Endothelial cell of umbilical vein (primary cell): ENCODE data around the gene CTNND2. TPM values are rescaled to one million over a fixed set of nuclear protein-coding genes. Genes with fewer than 3 reads are reported as not detected.

Source experiments
- BruUV-seq: library from RNA; stranded (reverse); fragments of 400-500 nt; replicated peaks from 2 replicates; lab custom pipeline; 2021; lab: Mats Ljungman, UMichigan
- CTCF ChIA-PET: fragments of 300-600, 350-600 bp; sonication (Branson Sonifier 250); formaldehyde crosslinking; loops from one replicate; lab custom pipeline; 2021; ENCODE audit warnings: antibody characterized with exemption, inconsistent platforms; lab: Charles Lee
- POLR2A ChIA-PET: fragments of 300-600, 350-600 bp; sonication (Branson Sonifier 250); formaldehyde crosslinking; loops from one replicate; lab custom pipeline; 2021; ENCODE audit warnings: antibody characterized with exemption, inconsistent platforms; lab: Charles Lee
- DNase-seq: peaks from one replicate; pipeline ENCODE4 v3.0.0-alpha.2; 2011; ENCODE audit warnings: low read depth, low spot score
- FAIRE-seq: peaks from 2 replicates; lab custom pipeline; 2011; peaks lifted over from hg19 to GRCh38; lab: Jason Lieb, UNC
- H2AFZ ChIP-seq: 2 replicates; pipeline ENCODE4 v1.6.0; 2012; ENCODE audit warnings: low read depth, low read length, control low read depth, inconsistent platforms
- H3K27ac ChIP-seq: 2 replicates; pipeline ENCODE4 v1.5.1; 2011; ENCODE audit warnings: low read depth, mild to moderate bottlenecking, control low read depth, low read length, moderate library complexity; ENCODE audit not compliant: insufficient read depth
- H3K27me3 ChIP-seq, 2 experiments: 2 replicates each; pipeline versions ENCODE4 v1.6.0 to v1.6.1; 2011; ENCODE audit warnings: low read length in 2 of 2, mixed read lengths in 1 of 2; ENCODE audit not compliant: control insufficient read depth in 2 of 2, insufficient read depth in 2 of 2
- H3K36me3 ChIP-seq, 2 experiments: 2 replicates in 1 of 2; 3 replicates in 1 of 2; pipeline ENCODE4 v1.5.1; 2011; ENCODE audit warnings: low read length in 2 of 2, mild to moderate bottlenecking in 1 of 2, moderate library complexity in 1 of 2; ENCODE audit not compliant: control insufficient read depth in 2 of 2, insufficient read depth in 2 of 2; ENCODE audit errors: extremely low read depth in 1 of 2
- H3K4me1 ChIP-seq: 3 replicates; pipeline ENCODE4 v1.5.1; 2011; ENCODE audit warnings: mild to moderate bottlenecking, low read length; ENCODE audit not compliant: control insufficient read depth, insufficient read depth; ENCODE audit errors: extremely low read depth
- H3K4me2 ChIP-seq: 2 replicates; pipeline ENCODE4 v1.6.1; 2011; ENCODE audit warnings: low read length, control low read depth, mixed read lengths; ENCODE audit not compliant: insufficient read depth
- H3K4me3 ChIP-seq, 3 experiments: fragments of 200-600 bp in 1 of 3; sonication (generic), shearing (Covaris generic) in 1 of 3; replicated peaks in 1 of 3; 2 replicates each; pipeline ENCODE4 v1.5.1; 2011 to 2016; ENCODE audit warnings: control low read depth in 3 of 3, low read length in 3 of 3, mild to moderate bottlenecking in 2 of 3, inconsistent platforms in 1 of 3, low read depth in 1 of 3, moderate library complexity in 1 of 3; ENCODE audit not compliant: insufficient read depth in 1 of 3
- H3K79me2 ChIP-seq: 2 replicates; pipeline ENCODE4 v1.6.0; 2012; ENCODE audit warnings: low read length, inconsistent platforms; ENCODE audit not compliant: control insufficient read depth, insufficient read depth
- H3K9ac ChIP-seq: replicated peaks from 2 replicates; pipeline ENCODE3; 2011; ENCODE audit warnings: low read length, control low read depth; ENCODE audit not compliant: insufficient read depth; ENCODE audit errors: extremely low read depth
- H3K9me1 ChIP-seq: replicated peaks from 3 replicates; pipeline ENCODE4 v1.6.0; 2011; ENCODE audit warnings: mild to moderate bottlenecking, low read length; ENCODE audit not compliant: control insufficient read depth, insufficient read depth; ENCODE audit errors: extremely low read depth
- H3K9me3 ChIP-seq: replicated peaks from 2 replicates; pipeline ENCODE4 v1.5.1; 2012; ENCODE audit warnings: low read length, inconsistent platforms; ENCODE audit not compliant: control insufficient read depth, insufficient read depth
- H4K20me1 ChIP-seq: replicated peaks from 2 replicates; pipeline ENCODE3; 2011; ENCODE audit warnings: mild to moderate bottlenecking, low read length; ENCODE audit not compliant: control insufficient read depth, insufficient read depth; ENCODE audit errors: extremely low read depth
- CTCF ChIP-seq, 2 donors: IDR thresholded peaks; 1 replicate in 1 of 2; 2 replicates in 1 of 2; pipeline ENCODE4 v1.5.1; 2011; ENCODE audit warnings: low read length in 2 of 2, mild to moderate bottlenecking in 2 of 2, moderate library complexity in 2 of 2, control low read depth in 1 of 2, inconsistent platforms in 1 of 2, low read depth in 1 of 2; ENCODE audit not compliant: insufficient read depth in 1 of 2; ENCODE audit errors: extremely low read depth in 1 of 2
- EZH2 ChIP-seq: IDR thresholded peaks from 2 replicates; pipeline ENCODE4 v1.6.1; 2012; ENCODE audit warnings: borderline replicate concordance, low read depth, mild to moderate bottlenecking, moderate library complexity, low read length, inconsistent platforms; ENCODE audit not compliant: severe bottlenecking
- FOS ChIP-seq: IDR thresholded peaks from 2 replicates; pipeline ENCODE4 v1.6.1; 2011; ENCODE audit warnings: mild to moderate bottlenecking, low read length, moderate library complexity, borderline replicate concordance; ENCODE audit not compliant: insufficient read depth
- GATA2 ChIP-seq: IDR thresholded peaks from 2 replicates; pipeline ENCODE4 v1.7.0; 2011; ENCODE audit warnings: low read depth, mild to moderate bottlenecking, moderate library complexity, mixed read lengths, low read length; ENCODE audit not compliant: insufficient read length, insufficient read depth
- JUN ChIP-seq: IDR thresholded peaks from 2 replicates; pipeline ENCODE4 v1.6.1; 2011; ENCODE audit warnings: borderline replicate concordance, low read depth; ENCODE audit not compliant: insufficient read length, insufficient read depth
- MAX ChIP-seq: IDR thresholded peaks from 2 replicates; pipeline ENCODE4 v1.6.1; 2011; ENCODE audit not compliant: insufficient read depth, insufficient read length
- MYC ChIP-seq: IDR thresholded peaks from one replicate; pipeline ENCODE4 v1.6.1; 2011; ENCODE audit warnings: mild to moderate bottlenecking, low read depth, low read length
- POLR2A ChIP-seq: IDR thresholded peaks from 2 replicates; pipeline ENCODE4 v1.6.1; 2012; ENCODE audit warnings: low read depth, mild to moderate bottlenecking, control low read depth, low read length
- POLR2AphosphoS5 ChIP-seq: IDR thresholded peaks from 2 replicates; pipeline ENCODE4 v1.6.1; 2012; ENCODE audit warnings: low read depth, mild to moderate bottlenecking, control low read depth, low read length, moderate library complexity; ENCODE audit not compliant: insufficient read depth
- dilution Hi-C: fragments of 300-500 bp; cut with MboI; formaldehyde crosslinking; loops from one replicate; pipeline ENCODE4 v1.15.0; 2019; ENCODE audit warnings: low sequenced_read_pairs; ENCODE audit not compliant: extremely low pct_ligation_motif_present
- intact Hi-C: fragments of 100-400 bp; cut with micrococcal nuclease; formaldehyde crosslinking; loops from one replicate; pipeline ENCODE4 v1.10.0; 2022
- polyA plus RNA-seq, 4 experiments: library from polyadenylated mRNA; depleted of rRNA in 3 of 4; stranded (reverse) in 3 of 4; unstranded in 1 of 4; fragments of >200 nt; gene quantifications; 2 replicates each; pipeline versions ENCODE4 v1.2.1 to v1.2.3, GENCODE V29; 2011 to 2012; ENCODE audit warnings: missing spikeins in 1 of 4
- total RNA-seq: library from RNA; stranded (reverse); gene quantifications from 2 replicates; pipeline ENCODE4 v1.2.3, GENCODE V29; 2021

CTNND2 gene
- total and polyA plus RNA-seq, 2 donors (not counting 3 experiments of a cell fraction or from before 2014, with no cell fraction given) = not detected

- Histone ChIP-seq H3K4me1 (no peaks in the 10 kb centered on the region), H3K9me3 (no peaks in the 10 kb centered on the region), H3K9ac (no peak overlapping the region), H3K27ac (no peak overlapping the region), H3K4me3 (no peak overlapping the region), H4K20me1 (no peaks in the 10 kb centered on the region), H3K79me2 (no peaks in the 10 kb centered on the region), H3K36me3 (no peaks in the 10 kb centered on the region), H3K4me2 (no peak overlapping the region), H3K9me1 (no peaks in the 10 kb centered on the region), H2AFZ (no peak overlapping the region), H3K27me3 (no peaks in the 10 kb centered on the region)
- intact Hi-C loops (no loop called here), dilution Hi-C loops (no loop called here)
- no TSS peak for BruUV-seq
- ChIA-PET CTCF (no interaction called here), POLR2A (no interaction called here)
- FAIRE-seq = no peak
- no peak for TF ChIP-seq MAX
- no peak for TF ChIP-seq POLR2A
- no peak for TF ChIP-seq FOS
- TF ChIP-seq MYC = no peak
- TF ChIP-seq CTCF (IDR thresholded peaks at IDR 0.05; ENCODE audit: extremely low read depth in 1 of 2, insufficient read depth in 1 of 2, low read depth in 1 of 2, low read length in 2 of 2) = no peak
- TF ChIP-seq POLR2AphosphoS5 = no peak
- TF ChIP-seq JUN = no peak
- no peak for TF ChIP-seq GATA2
- no peak for TF ChIP-seq EZH2
- DNase-seq = no peak
Measured at GRCh38 chr5:11104651-11105112, 799.6 kb downstream of the CTNND2 start.
